GM21786 (cell line): ENCODE results near the gene PREX1.
"Not testable (repeated sequence)": the region's sequence is repeated elsewhere in the genome, so short reads cannot be mapped to it uniquely, and the experiment has no call there.

ENCODE experiments used
- ATAC-seq: cut with Tn5 transposase; IDR thresholded peaks from one replicate; pipeline ENCODE4 v1.9.1; 2021; ENCODE audit not compliant: unreplicated experiment

PREX1 gene

GRCh38 chr20:48812600-48813445 is 15.0 kb downstream of the PREX1 start:
- ATAC-seq = no peak

- ATAC-seq = not testable (repeated sequence)
Measured at GRCh38 chr20:48812114-48812513, 15.7 kb downstream of the PREX1 start.

GRCh38 chr20:48809673-48810072 is 18.1 kb downstream of the PREX1 start:
- no peak for ATAC-seq

GRCh38 chr20:48808382-48809034 is 19.3 kb downstream of the PREX1 start:
- ATAC-seq = no peak

GRCh38 chr20:48807586-48808381 is 20.0 kb downstream of the PREX1 start:
- no peak for ATAC-seq

GRCh38 chr20:48807051-48807450 is 20.7 kb downstream of the PREX1 start:
- no peak for ATAC-seq

GRCh38 chr20:48805716-48806115 is 22.1 kb downstream of the PREX1 start:
- ATAC-seq = no peak

- ATAC-seq = no peak
Measured at GRCh38 chr20:48805286-48805685, 22.5 kb downstream of the PREX1 start.

- no peak for ATAC-seq
Measured at GRCh38 chr20:48804300-48804980, 23.4 kb downstream of the PREX1 start.

- no peak for ATAC-seq
Measured at GRCh38 chr20:48803176-48804053, 24.4 kb downstream of the PREX1 start.

- ATAC-seq = no peak
Measured at GRCh38 chr20:48802647-48803046, 25.2 kb downstream of the PREX1 start.

GRCh38 chr20:48802216-48802615 is 25.6 kb downstream of the PREX1 start:
- ATAC-seq = no peak

- ATAC-seq = no peak
Measured at GRCh38 chr20:48801197-48801596, 26.6 kb downstream of the PREX1 start.

- ATAC-seq = no peak
Measured at GRCh38 chr20:48800177-48800576, 27.6 kb downstream of the PREX1 start.

GRCh38 chr20:48799328-48800105 is 28.3 kb downstream of the PREX1 start:
- ATAC-seq = no peak

GRCh38 chr20:48797850-48798747 is 29.7 kb downstream of the PREX1 start:
- no peak for ATAC-seq

GRCh38 chr20:48797275-48797825 is 30.4 kb downstream of the PREX1 start:
- ATAC-seq = no peak

GRCh38 chr20:48795732-48796131 is 32.1 kb downstream of the PREX1 start:
- no peak for ATAC-seq
